Measurements from ENCODE around the gene IFIT3. TPM values are rescaled to one million over a fixed set of nuclear protein-coding genes. Genes with fewer than 3 reads are reported as not detected.

IFIT3 gene
- total and polyA plus RNA-seq, 9 of the 15 experiments (the other 6 are each of a cell fraction or from before 2014, with no cell fraction given), result 0.23 to 2.2 (median 0.77) TPM

DNA sequence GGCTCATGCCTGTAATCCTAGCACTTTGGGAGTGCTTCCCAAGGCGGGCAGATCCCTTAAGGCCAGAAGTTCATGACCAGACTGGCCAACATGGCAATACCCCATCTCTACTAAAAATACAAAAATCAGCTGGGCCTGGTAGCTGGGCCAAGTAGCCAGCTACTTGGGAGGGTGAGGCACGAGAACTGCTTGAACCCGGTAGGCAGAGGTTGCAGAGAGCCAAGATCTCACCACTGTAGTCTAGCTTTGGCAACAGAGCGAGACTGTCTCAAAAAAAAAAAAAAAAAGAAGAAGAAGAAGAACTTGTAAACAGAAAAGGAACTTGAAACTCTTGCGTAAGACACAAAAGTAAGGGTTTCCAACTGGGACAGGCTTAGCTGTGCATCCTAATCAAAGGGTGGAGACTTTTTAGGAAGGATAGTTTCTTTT lies 31.6 kb upstream of the IFIT3 start:
- Histone ChIP-seq H3K4me2 (ENCODE audit: insufficient read depth, low read length) (no peak overlapping the region), H3K4me1 (replicated peaks in 1 of 2; ENCODE audit: control insufficient read depth in 2 of 2, insufficient read depth in 2 of 2, low read length in 2 of 2) (no peaks in the 10 kb centered on the region), H4K20me1 (replicated peaks; ENCODE audit: control insufficient read depth, insufficient read depth, low read length) (no peaks in the 10 kb centered on the region), H3K9me1 (ENCODE audit: control insufficient read depth, insufficient read depth, low read length) (no peaks in the 10 kb centered on the region), H3K27me3 (ENCODE audit: control insufficient read depth in 2 of 2, insufficient read depth in 2 of 2, low read length in 2 of 2) (no peaks in the 10 kb centered on the region), H3K9ac (ENCODE audit: insufficient read depth in 1 of 2, low read depth in 2 of 2, low read length in 2 of 2) (no peak overlapping the region), H3K4me3 (no peak overlapping the region), H3K36me3 (ENCODE audit: control insufficient read depth, insufficient read depth, low read length) (no peaks in the 10 kb centered on the region), H3K79me2 (ENCODE audit: control insufficient read depth, insufficient read depth, low read length) (no peaks in the 10 kb centered on the region), H3K27ac (ENCODE audit: extremely low read depth, low read depth, low read length) (no peak overlapping the region), H2AFZ (ENCODE audit: low read depth, low read length) (no peak overlapping the region), H3K9me3 (replicated peaks; ENCODE audit: control insufficient read depth, insufficient read depth, low read depth, low read length) (no peaks in the 10 kb centered on the region; the same call in none of the 2 replicates)
- intact Hi-C loops (cut with micrococcal nuclease), result loop anchor here (10.0 kb wide), 1 partner anchor 269 kb away; no protein-coding TSS in a partner anchor
- no peak for FAIRE-seq
- no TSS peak for BruUV-seq (replicated peaks)
- 9% methylated on average over 3 of the region's 5 CpGs for WGBS (ENCODE audit: insufficient coverage, low coverage, missing lambda C conversion rate)
- TF ChIP-seq, protein P1, sequence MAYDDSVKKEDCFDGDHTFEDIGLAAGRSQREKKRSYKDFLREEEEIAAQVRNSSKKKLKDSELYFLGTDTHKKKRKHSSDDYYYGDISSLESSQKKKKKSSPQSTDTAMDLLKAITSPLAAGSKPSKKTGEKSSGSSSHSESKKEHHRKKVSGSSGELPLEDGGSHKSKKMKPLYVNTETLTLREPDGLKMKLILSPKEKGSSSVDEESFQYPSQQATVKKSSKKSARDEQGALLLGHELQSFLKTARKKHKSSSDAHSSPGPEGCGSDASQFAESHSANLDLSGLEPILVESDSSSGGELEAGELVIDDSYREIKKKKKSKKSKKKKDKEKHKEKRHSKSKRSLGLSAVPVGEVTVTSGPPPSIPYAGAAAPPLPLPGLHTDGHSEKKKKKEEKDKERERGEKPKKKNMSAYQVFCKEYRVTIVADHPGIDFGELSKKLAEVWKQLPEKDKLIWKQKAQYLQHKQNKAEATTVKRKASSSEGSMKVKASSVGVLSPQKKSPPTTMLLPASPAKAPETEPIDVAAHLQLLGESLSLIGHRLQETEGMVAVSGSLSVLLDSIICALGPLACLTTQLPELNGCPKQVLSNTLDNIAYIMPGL (CRISPR knock-in tag; IDR thresholded peaks at IDR 0.05), result no peak
- TF ChIP-seq ZBTB17 (CRISPR knock-in tag; IDR thresholded peaks at IDR 0.05) (no peak), POLR2AphosphoS5 (IDR thresholded peaks at IDR 0.05; ENCODE audit: control insufficient read depth, insufficient read depth, low read depth, low read length) (no peak), ZNF316 (IDR thresholded peaks at IDR 0.05) (no peak), SP2 (IDR thresholded peaks at IDR 0.05; ENCODE audit: extremely low read depth, low read depth, low read length, poor library complexity, severe bottlenecking) (no peak), CEBPG (CRISPR knock-in tag; IDR thresholded peaks at IDR 0.05) (no peak), CEBPG (tag; conservative IDR thresholded peaks at IDR 0.05 in 1 of 2, IDR thresholded peaks at IDR 0.05 in 1 of 2) (peak; percentile 36 to 55; a peak in 2 of 4 replicates), CEBPB (tag; IDR thresholded peaks at IDR 0.05) (peak; percentile 70)
- TF ChIP-seq, protein P2, sequence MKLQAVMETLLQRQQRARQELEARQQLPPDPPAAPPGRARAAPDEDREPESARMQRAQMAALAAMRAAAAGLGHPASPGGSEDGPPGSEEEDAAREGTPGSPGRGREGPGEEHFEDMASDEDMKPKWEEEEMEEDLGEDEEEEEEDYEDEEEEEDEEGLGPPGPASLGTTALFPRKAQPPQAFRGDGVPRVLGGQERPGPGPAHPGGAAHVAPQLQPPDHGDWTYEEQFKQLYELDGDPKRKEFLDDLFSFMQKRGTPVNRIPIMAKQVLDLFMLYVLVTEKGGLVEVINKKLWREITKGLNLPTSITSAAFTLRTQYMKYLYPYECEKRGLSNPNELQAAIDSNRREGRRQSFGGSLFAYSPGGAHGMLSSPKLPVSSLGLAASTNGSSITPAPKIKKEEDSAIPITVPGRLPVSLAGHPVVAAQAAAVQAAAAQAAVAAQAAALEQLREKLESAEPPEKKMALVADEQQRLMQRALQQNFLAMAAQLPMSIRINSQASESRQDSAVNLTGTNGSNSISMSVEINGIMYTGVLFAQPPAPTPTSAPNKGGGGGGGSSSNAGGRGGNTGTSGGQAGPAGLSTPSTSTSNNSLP (IDR thresholded peaks at IDR 0.05; ENCODE audit: borderline replicate concordance, low read depth, low read length), result no peak
- ATAC-seq, result no peak
- CTCF ChIA-PET (ENCODE audit: low intra/inter-chr PET ratio), result no interaction called here
- in situ Hi-C loops (cut with MboI), result no loop called here
- no peak for DNase-seq (ENCODE audit: extremely low read depth in 1 of 4, low spot score in 3 of 4)
- POLR2A ChIA-PET, result no interaction called here

Data from K562 (cell line).